Heart left ventricle (tissue), 13 donors: ENCODE measurements around the gene RWDD2A.
"Not testable (repeated sequence)": the region's sequence is repeated elsewhere in the genome, so short reads cannot be mapped to it uniquely, and the experiment has no call there.

Source experiments
- CTCF ChIP-seq, 12 donors: fragments of 200-600 bp; sonication (generic) in 4 of 12; IDR thresholded peaks; one replicate each; pipeline versions ENCODE4 v1.5.0 to v1.8.0; 2018 to 2022; ENCODE audit warnings: antibody characterized with exemption in 12 of 12, mild to moderate bottlenecking in 5 of 12
- POLR2A ChIP-seq, 2 donors: fragments of 450-650 bp; IDR thresholded peaks; one replicate each; pipeline ENCODE4 v1.6.1; 2017; ENCODE audit warnings: antibody characterized with exemption in 2 of 2, mild to moderate bottlenecking in 2 of 2, moderate library complexity in 2 of 2
- donor health status: ischemic (EF 13 %, LVEDD 7.1; RV severe dilation, severe dysfunction).
- donor health status: DM: no; HTN: yes; CAD: no.
- donor health status: DM: no; HTN: no; CAD: no.
- donor health status: ischemic (EF 25% LVEDD 6.9; RV normal size, moderate dysfunction).
- donor health status: ischemic (EF 25% LVEDD 5.7; RV mildly dilated, moderate dysfunction).
- donor health status: ischemic (EF 35%, LVEDD 5.7; RV mildly dilated, moderate dysfunction).
- donor health status: nonischemic (EF 11% LVEDD 7.7; RV severe dilation, severe dysfunction).
- donor health status: DM: yes; HTN: yes; CAD: no.
- donor health status: PGD.
- donor health status: ischemic (EF 29% LVEDD 5.4; RV normal size, mild dysfunction).
- donor health status: nonischemic (EF 23%, LVEDD 6.1; RV moderate dilation, normal function).

- not testable (repeated sequence) for TF ChIP-seq CTCF, POLR2A (IDR thresholded peaks at IDR 0.05)
Measured at GRCh38 chr6:83191974-83192373, 1.2 kb upstream of the RWDD2A start.
